Measurements from ENCODE around the gene UBAC1.

UBAC1 gene

DNA sequence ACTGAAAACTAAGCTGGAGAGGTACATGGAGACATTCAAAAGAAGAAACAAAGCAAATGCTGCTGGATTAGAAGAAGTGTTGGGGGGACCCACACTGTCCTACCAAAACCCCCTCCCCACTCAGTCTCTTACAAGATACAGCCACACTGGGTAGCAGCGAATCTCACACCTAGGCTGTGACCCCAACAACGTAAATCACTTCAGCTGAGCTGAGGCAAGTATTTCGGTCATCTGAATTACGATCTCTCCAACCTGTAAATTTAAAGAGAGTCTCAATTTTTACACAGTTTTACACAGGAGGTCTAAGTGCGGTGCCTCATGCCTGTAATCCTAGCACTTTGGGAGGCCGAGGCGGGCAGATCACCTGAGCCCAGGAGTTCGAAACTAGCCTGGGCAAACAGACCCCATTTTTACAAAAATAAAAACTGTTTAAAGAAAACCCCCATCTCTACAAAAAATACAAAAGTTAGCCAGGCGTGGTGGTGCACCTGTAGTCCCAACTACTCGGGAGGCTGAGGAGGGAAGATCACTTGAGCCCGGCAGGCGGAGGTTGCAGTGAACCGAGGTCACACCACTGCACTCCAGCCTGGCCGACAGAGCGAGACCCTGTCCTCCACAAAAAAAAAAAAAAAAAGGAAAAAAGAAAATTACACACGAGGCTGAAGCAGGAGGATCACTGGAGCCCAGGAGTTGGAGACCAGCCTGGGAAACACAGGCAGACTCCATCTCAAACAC is 57.2 kb downstream of the UBAC1 start:
- no peak overlapping the region for H3K4me3 ChIP-seq (replicated peaks; ENCODE audit: low read depth, low read length)
- TF ChIP-seq, protein P1, sequence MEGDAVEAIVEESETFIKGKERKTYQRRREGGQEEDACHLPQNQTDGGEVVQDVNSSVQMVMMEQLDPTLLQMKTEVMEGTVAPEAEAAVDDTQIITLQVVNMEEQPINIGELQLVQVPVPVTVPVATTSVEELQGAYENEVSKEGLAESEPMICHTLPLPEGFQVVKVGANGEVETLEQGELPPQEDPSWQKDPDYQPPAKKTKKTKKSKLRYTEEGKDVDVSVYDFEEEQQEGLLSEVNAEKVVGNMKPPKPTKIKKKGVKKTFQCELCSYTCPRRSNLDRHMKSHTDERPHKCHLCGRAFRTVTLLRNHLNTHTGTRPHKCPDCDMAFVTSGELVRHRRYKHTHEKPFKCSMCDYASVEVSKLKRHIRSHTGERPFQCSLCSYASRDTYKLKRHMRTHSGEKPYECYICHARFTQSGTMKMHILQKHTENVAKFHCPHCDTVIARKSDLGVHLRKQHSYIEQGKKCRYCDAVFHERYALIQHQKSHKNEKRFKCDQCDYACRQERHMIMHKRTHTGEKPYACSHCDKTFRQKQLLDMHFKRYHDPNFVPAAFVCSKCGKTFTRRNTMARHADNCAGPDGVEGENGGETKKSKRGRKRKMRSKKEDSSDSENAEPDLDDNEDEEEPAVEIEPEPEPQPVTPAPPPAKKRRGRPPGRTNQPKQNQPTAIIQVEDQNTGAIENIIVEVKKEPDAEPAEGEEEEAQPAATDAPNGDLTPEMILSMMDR (IDR thresholded peaks at IDR 0.05; ENCODE audit: low read depth, low read length, missing control alignments) = no peak
- no peak for DNase-seq (ENCODE audit: extremely low read depth, low read depth)

DNA sequence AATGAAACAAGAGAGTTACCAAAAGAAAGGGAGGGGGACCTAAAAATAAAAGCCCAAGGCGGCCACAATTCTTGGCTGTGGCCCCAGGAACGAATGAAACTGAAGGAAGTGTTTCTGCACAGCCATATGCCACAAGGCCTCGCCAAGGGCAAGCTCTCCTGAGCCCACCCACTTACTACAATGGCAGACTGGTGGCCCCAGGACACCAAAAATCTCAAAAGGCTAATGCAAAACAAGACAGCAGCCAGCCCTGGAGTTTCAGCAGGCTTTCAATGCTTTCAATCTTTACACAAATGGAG is 57.9 kb downstream of the UBAC1 start:
- DNase-seq (ENCODE audit: extremely low read depth, low read depth) = no peak
- no peak overlapping the region for H3K4me3 ChIP-seq (replicated peaks; ENCODE audit: low read depth, low read length)
- TF ChIP-seq, protein P1 (IDR thresholded peaks at IDR 0.05; ENCODE audit: low read depth, low read length, missing control alignments) = no peak

DNA sequence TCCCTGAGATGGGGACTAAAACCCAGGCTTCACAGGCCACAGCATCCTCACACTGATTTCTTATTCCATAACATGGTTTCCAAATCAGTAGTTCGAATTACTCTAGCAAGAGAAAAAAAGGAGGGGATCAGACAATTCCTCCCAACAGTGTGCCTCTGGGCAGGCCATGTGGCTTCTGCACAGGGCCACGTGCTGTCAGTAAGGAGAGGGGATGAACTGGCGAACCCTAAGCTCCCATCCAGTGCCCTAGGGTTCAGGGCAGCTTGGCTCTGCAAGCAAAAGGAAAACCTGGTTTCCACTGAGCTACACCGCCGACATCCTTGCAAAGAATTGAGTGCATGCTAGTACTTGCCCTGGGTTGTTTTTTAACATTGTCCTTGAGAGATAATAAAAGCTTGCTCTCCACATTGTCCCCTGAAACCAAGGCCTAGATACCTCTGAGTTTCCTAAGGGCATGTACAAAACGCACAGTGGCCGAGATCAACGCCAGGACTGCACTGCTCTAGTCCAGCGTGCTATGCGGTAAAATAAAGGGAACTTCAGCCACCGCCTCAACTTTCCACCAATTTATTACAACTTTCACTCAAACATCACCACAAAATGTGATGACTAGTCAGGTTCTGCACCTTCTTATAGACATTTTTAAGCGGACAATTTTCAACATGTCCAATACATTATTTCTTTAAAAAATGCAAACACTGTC is 58.4 kb downstream of the UBAC1 start:
- no peak for DNase-seq (ENCODE audit: extremely low read depth, low read depth)
- TF ChIP-seq, protein P1 (IDR thresholded peaks at IDR 0.05; ENCODE audit: low read depth, low read length, missing control alignments) = no peak
- no peak overlapping the region for H3K4me3 ChIP-seq (replicated peaks; ENCODE audit: low read depth, low read length)

DNA sequence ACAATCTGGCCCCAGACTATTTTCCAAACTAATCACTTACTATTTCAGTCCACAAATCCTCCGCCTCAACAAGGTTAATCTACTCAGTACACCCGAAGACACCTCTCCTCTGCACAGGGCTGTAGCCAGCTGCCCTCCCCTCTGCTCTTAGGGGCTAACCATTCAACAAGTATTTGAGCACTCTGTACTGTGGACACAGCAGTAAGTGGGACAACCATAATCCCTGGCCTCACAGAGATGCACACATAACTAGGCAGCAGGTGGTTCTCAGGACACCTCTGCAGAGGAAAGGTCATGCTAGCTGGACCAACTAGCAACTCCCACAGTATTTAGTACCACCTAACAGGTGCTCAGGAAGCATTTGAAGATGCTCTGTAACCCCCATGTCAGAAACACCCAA is 59.3 kb downstream of the UBAC1 start:
- DNase-seq (ENCODE audit: extremely low read depth, low read depth) = no peak
- H3K4me3 ChIP-seq (replicated peaks; ENCODE audit: low read depth, low read length) = no peak overlapping the region
- TF ChIP-seq, protein P1 (IDR thresholded peaks at IDR 0.05; ENCODE audit: low read depth, low read length, missing control alignments) = no peak

DNA sequence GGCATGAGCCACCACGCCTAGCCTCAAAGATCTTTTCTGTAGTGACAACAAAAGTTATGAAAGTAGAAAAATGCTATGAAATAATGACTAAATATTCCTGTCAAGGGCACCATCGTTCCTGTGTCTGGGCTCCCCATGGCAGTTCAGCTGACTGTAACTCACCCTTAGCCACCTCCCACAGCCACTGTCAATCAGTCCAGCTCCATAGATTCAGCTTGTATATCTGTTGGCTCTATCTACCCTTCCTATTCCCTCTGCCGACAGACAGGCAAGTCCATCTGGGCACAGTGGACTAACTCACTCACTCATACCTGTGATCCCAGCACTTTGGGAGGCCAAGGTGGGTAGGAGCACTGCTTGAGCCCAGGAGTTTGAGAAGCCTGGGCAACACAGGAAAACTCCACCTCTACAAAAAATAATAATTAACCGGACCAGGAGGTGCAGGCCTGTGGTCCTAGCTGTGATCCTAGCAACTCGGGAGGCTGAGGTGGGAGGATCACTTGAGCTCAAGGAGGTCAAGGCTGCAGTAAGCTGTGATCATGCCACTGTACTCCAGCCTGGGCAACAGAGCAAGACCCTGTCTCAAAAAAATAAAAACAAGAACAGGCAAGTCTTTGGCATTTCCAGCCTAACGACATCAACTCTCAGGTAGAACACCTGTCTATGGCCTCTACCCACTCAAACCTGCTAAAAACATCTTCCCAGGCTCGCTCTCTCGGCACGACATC is 60.0 kb downstream of the UBAC1 start:
- no peak overlapping the region for H3K4me3 ChIP-seq (replicated peaks; ENCODE audit: low read depth, low read length)
- no peak for DNase-seq (ENCODE audit: extremely low read depth, low read depth)
- TF ChIP-seq, protein P1 (IDR thresholded peaks at IDR 0.05; ENCODE audit: low read depth, low read length, missing control alignments) = no peak

DNA sequence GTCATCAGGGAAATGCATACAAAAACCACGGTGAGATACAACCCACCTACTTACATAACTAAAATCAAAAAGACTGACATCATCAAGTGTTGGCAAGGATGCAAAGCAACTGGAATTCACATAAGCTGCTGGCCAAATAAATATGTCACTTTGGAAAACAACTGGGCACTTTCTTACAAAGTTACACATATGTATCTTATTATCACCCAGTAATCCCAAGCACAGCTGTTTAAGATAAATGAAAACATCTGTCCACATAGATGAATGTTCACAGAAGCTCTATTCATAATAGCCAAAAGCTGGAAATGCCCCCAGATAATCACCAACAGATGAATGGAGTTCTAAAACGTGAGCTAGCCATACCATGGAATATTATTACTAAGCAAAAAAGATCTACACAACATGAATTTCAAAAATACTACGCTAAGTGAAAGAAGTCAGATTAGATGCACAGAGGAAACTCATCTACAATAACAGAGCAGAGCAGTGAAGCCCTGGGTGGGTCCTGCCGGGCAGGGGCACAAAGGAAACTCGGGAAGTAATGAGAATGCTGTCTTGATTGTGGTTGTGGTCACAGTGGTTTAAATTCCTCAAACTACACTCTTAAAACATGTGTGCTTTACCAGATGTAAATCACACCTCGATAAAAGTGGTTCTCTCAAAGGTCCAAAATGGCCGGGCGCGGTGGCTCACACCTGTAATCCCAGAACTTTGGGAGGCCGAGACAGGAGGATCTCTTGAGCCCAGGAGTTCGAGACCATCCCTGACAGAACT is 62.4 kb downstream of the UBAC1 start:
- no peak overlapping the region for H3K4me3 ChIP-seq (replicated peaks; ENCODE audit: low read depth, low read length)
- peak; percentile 95 for DNase-seq (ENCODE audit: extremely low read depth, low read depth)
- TF ChIP-seq, protein P1 (IDR thresholded peaks at IDR 0.05; ENCODE audit: low read depth, low read length, missing control alignments) = no peak

All from HFF-Myc (cell line).